ENCODE measurements around the gene CLIP1.

- no peak for TF ChIP-seq CTCF (IDR thresholded peaks at IDR 0.05)
- no peak for TF ChIP-seq EZH2 (IDR thresholded peaks at IDR 0.05)
- no peak for TF ChIP-seq EZH2phosphoT487 (IDR thresholded peaks at IDR 0.05)
These were observed 125.0 kb downstream of the CLIP1 start for GRCh38 chr12:122297494-122297893.

All from neural progenitor cell (in vitro differentiated cells).